Activated CD4-positive, alpha-beta memory T cell treated with anti-CD3 and anti-CD28 coated beads for 36 hours (primary cell): ENCODE results near the gene CDCP1. TPM values are rescaled to one million over a fixed set of nuclear protein-coding genes. Genes with fewer than 3 reads are reported as not detected.
A peak's percentile ranks its signal among the peaks of the same experiment; 100 is the strongest.
"Not testable (repeated sequence)": the region's sequence is repeated elsewhere in the genome, so short reads cannot be mapped to it uniquely, and the experiment has no call there.

ENCODE experiments used
- CTCF ChIA-PET: fragments of 350-600 bp; sonication (Branson Sonifier 250); formaldehyde crosslinking; loops from one replicate; lab custom pipeline; 2021; ENCODE audit warnings: antibody characterized with exemption, inconsistent platforms; lab: Charles Lee
- POLR2A ChIA-PET: fragments of 350-600 bp; sonication (Branson Sonifier 250); formaldehyde crosslinking; loops from one replicate; lab custom pipeline; 2021; ENCODE audit warnings: antibody characterized with exemption; lab: Charles Lee
- DNase-seq: peaks from one replicate; pipeline ENCODE4 v3.0.0-alpha.2; 2020
- H3K27ac Mint-ChIP-seq: one replicate; pipeline ENCODE4 v1.8.0; 2021; ENCODE audit warnings: mixed read lengths
- H3K27me3 Mint-ChIP-seq: one replicate; pipeline ENCODE4 v1.8.0; 2021; ENCODE audit warnings: mixed read lengths
- H3K36me3 Mint-ChIP-seq: one replicate; pipeline ENCODE4 v1.8.0; 2021; ENCODE audit warnings: mixed read lengths
- H3K4me1 Mint-ChIP-seq: one replicate; pipeline ENCODE4 v1.8.0; 2021; ENCODE audit warnings: low read depth, mixed read lengths
- H3K4me3 Mint-ChIP-seq: one replicate; pipeline ENCODE4 v1.8.0; 2021; ENCODE audit warnings: mild to moderate bottlenecking, mixed read lengths
- H3K9me3 Mint-ChIP-seq: one replicate; pipeline ENCODE4 v1.8.0; 2021; ENCODE audit warnings: mixed read lengths
- intact Hi-C: fragments of 100-400 bp; cut with micrococcal nuclease; formaldehyde crosslinking; loops from one replicate; pipeline ENCODE4 v1.15.1; 2023
- total RNA-seq, 2 experiments: library from RNA; stranded (reverse); gene quantifications; one replicate each; pipeline ENCODE4 v1.2.3, GENCODE V29; 2021

The CDCP1 gene
- total RNA-seq, 2 experiments from 2014 or later: 0.48 to 0.53 TPM

DNA sequence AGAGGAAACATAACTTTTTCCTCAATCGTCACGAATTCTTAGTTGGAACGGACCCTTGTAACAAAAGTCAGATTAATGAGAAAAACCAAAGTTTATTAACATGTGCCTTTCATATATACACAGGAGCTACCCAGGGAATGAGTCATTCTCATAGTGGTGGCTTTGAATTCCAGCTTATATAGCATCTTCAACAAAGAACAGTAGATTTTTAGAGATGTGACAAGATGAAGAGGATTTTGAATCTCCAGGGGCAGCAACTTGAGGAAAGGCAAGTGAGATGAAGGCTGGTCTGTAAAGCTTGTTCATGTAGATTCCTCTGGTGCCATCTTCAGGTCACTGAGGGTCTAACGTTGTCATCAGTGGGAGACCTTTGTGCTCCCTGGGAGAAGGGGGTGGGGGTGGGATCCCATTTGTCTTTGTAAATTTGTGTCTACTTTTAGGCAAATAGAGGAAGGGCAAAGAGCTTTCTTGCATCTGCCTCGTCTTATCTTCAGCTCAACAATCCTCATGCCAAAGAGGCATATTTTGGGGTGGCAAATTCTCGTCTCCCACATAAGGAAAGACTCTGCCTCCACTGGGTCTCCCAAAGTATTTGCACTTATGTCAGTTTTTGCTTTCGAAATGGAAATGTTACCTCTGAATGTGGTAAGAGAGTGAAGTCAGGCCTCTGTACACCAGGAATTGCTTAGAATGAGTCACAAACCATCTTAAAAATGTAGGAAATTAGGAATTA lies 90.6 kb downstream of the CDCP1 start:
- Mint-ChIP-seq H3K36me3 (no peaks in the 10 kb centered on the region), H3K4me3 (no peak overlapping the region), H3K9me3 (no peaks in the 10 kb centered on the region), H3K4me1 (peaks cover 18% of the 10 kb centered on the region), H3K27me3 (peaks cover 4% of the 10 kb centered on the region), H3K27ac (no peak overlapping the region)
- DNase-seq: no peak
- CTCF ChIA-PET: interaction anchor here (0.8 to 4.3 kb wide), 7 partner anchors 13 to 155 kb away, joined by 3 to 25 read pairs (median 7); no protein-coding TSS in a partner anchor
- intact Hi-C loops: loop anchor here (5.0 kb wide), 1 partner anchor 112 kb away; no protein-coding TSS in a partner anchor
- POLR2A ChIA-PET: no interaction called here

GRCh38 chr3:45055032-45055410 lies 91.2 kb downstream of the CDCP1 start:
- no peak overlapping the region for H3K4me3 Mint-ChIP-seq
- no peaks in the 10 kb centered on the region for H3K9me3 Mint-ChIP-seq
- no peaks in the 10 kb centered on the region for H3K36me3 Mint-ChIP-seq
- H3K4me1 Mint-ChIP-seq: peaks cover 18% of the 10 kb centered on the region
- no peak overlapping the region for H3K27ac Mint-ChIP-seq
- ChIA-PET CTCF (interaction anchor here (0.8 to 4.3 kb wide), 6 partner anchors 13 to 156 kb away, joined by 3 to 25 read pairs (median 12); no protein-coding TSS in a partner anchor), POLR2A (no interaction called here)
- H3K27me3 Mint-ChIP-seq: peaks cover 4% of the 10 kb centered on the region
- intact Hi-C loops: loop anchor here (5.0 kb wide), 1 partner anchor 112 kb away; no protein-coding TSS in a partner anchor
- DNase-seq: no peak

GRCh38 chr3:45054196-45054857 lies 91.9 kb downstream of the CDCP1 start:
- no peaks in the 10 kb centered on the region for H3K9me3 Mint-ChIP-seq
- CTCF ChIA-PET: interaction anchor here (3.4 to 4.3 kb wide), 3 partner anchors 12 to 157 kb away, joined by 18 to 25 read pairs (median 22); no protein-coding TSS in a partner anchor
- intact Hi-C loops: no loop called here

GRCh38 chr3:45053805-45054195 lies 92.4 kb downstream of the CDCP1 start:
- H3K4me3 Mint-ChIP-seq, POLR2A ChIA-PET, H3K36me3 Mint-ChIP-seq, H3K27ac Mint-ChIP-seq, intact Hi-C loops, H3K9me3 Mint-ChIP-seq, H3K27me3 Mint-ChIP-seq: not testable (repeated sequence)
- DNase-seq: peak; percentile 16
- CTCF ChIA-PET: interaction anchor here (3.4 to 4.3 kb wide), 3 partner anchors 11 to 157 kb away, joined by 18 to 25 read pairs (median 22); no protein-coding TSS in a partner anchor
- H3K4me1 Mint-ChIP-seq: peaks cover 18% of the 10 kb centered on the region

More at GRCh38 chr3:45054196-45054857, 91.9 kb downstream of the CDCP1 start:
- Mint-ChIP-seq H3K27ac (no peak overlapping the region), H3K4me3 (no peak overlapping the region), H3K4me1 (peaks cover 18% of the 10 kb centered on the region), H3K36me3 (no peaks in the 10 kb centered on the region), H3K27me3 (peaks cover 8% of the 10 kb centered on the region)
- no peak for DNase-seq
- POLR2A ChIA-PET: no interaction called here

GRCh38 chr3:45051685-45052084 lies 94.5 kb downstream of the CDCP1 start:
- no peaks in the 10 kb centered on the region for H3K36me3 Mint-ChIP-seq
- intact Hi-C loops: no loop called here
- H3K27ac Mint-ChIP-seq: no peak overlapping the region
- ChIA-PET POLR2A (no interaction called here), CTCF (interaction anchor here (1.9 to 2.1 kb wide), 2 partner anchors 10 to 11 kb away, joined by 5 to 6 read pairs; no protein-coding TSS in a partner anchor)
- no peak overlapping the region for H3K4me3 Mint-ChIP-seq
- H3K27me3 Mint-ChIP-seq: peaks cover 11% of the 10 kb centered on the region
- H3K4me1 Mint-ChIP-seq: peaks cover 11% of the 10 kb centered on the region
- DNase-seq: no peak
- H3K9me3 Mint-ChIP-seq: no peaks in the 10 kb centered on the region

- CTCF ChIA-PET: interaction anchor here (1.2 to 17.0 kb wide), 4 partner anchors 8 to 157 kb away, joined by 3 to 530 read pairs (median 6); no protein-coding TSS in a partner anchor
- Mint-ChIP-seq H3K4me1 (peaks cover 11% of the 10 kb centered on the region), H3K4me3 (no peak overlapping the region), H3K9me3 (no peaks in the 10 kb centered on the region), H3K36me3 (no peaks in the 10 kb centered on the region), H3K27ac (no peak overlapping the region), H3K27me3 (peaks cover 13% of the 10 kb centered on the region)
- intact Hi-C loops: no loop called here
- POLR2A ChIA-PET: no interaction called here
- no peak for DNase-seq
Observed at GRCh38 chr3:45049807-45050206, 96.4 kb downstream of the CDCP1 start.

- intact Hi-C loops: no loop called here
- ChIA-PET CTCF (interaction anchor here (1.5 to 17.0 kb wide), 2 partner anchors 8 to 159 kb away, joined by 7 to 530 read pairs; no protein-coding TSS in a partner anchor), POLR2A (no interaction called here)
- no peak for DNase-seq
- Mint-ChIP-seq H3K36me3 (no peaks in the 10 kb centered on the region), H3K4me3 (no peak overlapping the region), H3K9me3 (no peaks in the 10 kb centered on the region), H3K4me1 (no peaks in the 10 kb centered on the region), H3K27me3 (peaks cover 13% of the 10 kb centered on the region), H3K27ac (no peak overlapping the region)
Observed at GRCh38 chr3:45048244-45048643, 97.9 kb downstream of the CDCP1 start.

DNA sequence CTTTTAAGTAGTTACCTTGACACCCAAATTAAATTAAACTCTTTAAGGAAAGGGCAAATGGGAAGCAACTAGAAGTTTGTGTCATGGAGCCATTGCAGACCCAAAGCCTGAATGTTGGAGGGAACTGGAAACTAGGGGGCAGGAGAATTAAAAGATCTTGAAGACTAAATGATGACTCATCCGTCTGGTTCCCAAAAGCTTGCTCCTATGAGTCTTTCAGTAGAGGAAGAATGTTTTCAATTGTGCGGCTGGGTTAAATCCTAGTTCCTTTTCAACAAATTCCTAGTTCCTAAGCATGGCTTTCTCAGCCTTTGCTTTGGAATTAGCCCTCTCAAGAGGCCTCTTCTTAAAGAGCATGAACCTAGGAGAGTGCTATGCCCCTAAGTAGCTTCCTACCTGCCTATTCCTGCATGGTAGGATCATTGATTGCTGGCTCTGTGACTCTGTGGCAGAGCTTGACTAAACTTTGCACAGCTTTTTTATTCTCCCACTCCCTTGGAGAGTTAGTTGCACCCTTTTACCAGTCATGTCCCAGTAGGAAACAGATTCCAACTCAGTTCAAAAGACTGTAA lies 102.4 kb downstream of the CDCP1 start:
- POLR2A ChIA-PET: no interaction called here
- CTCF ChIA-PET: interaction anchor here (3.0 to 17.0 kb wide), 3 partner anchors 12 to 503 kb away, joined by 17 to 530 read pairs (median 22); no protein-coding TSS in a partner anchor
- intact Hi-C loops: no loop called here

GRCh38 chr3:45042162-45042561 lies 104.0 kb downstream of the CDCP1 start:
- Mint-ChIP-seq H3K4me1 (peaks cover 16% of the 10 kb centered on the region), H3K4me3 (no peak overlapping the region), H3K9me3 (no peaks in the 10 kb centered on the region), H3K27me3 (peaks cover 6% of the 10 kb centered on the region), H3K27ac (no peak overlapping the region), H3K36me3 (no peaks in the 10 kb centered on the region)
- intact Hi-C loops: no loop called here
- CTCF ChIA-PET: interaction anchor here (0.6 to 17.0 kb wide), 19 partner anchors 8 to 619 kb away, joined by 3 to 530 read pairs (median 5); no protein-coding TSS in a partner anchor
- POLR2A ChIA-PET: no interaction called here
- DNase-seq: no peak

More for the DNA sequence above, 102.4 kb downstream of the CDCP1 start:
- H3K4me3 Mint-ChIP-seq: no peak overlapping the region
- peaks cover 10% of the 10 kb centered on the region for H3K27me3 Mint-ChIP-seq
- H3K27ac Mint-ChIP-seq: no peak overlapping the region
- H3K9me3 Mint-ChIP-seq: no peaks in the 10 kb centered on the region
- no peak for DNase-seq
- H3K36me3 Mint-ChIP-seq: no peaks in the 10 kb centered on the region
- peaks cover 16% of the 10 kb centered on the region for H3K4me1 Mint-ChIP-seq

- no peaks in the 10 kb centered on the region for H3K9me3 Mint-ChIP-seq
- H3K36me3 Mint-ChIP-seq: no peaks in the 10 kb centered on the region
- H3K27me3 Mint-ChIP-seq: peaks cover 10% of the 10 kb centered on the region
- H3K4me1 Mint-ChIP-seq: peaks cover 16% of the 10 kb centered on the region
- ChIA-PET POLR2A (no interaction called here), CTCF (interaction anchor here (0.6 to 17.0 kb wide), 31 partner anchors 9 to 620 kb away, joined by 3 to 530 read pairs (median 6); no protein-coding TSS in a partner anchor)
- intact Hi-C loops: loop anchor here (2.0 kb wide), 3 partner anchors 63 to 467 kb away; no protein-coding TSS in a partner anchor
- H3K4me3 Mint-ChIP-seq: no peak overlapping the region
- DNase-seq: no peak
- H3K27ac Mint-ChIP-seq: no peak overlapping the region
Observed at GRCh38 chr3:45041666-45042065, 104.5 kb downstream of the CDCP1 start.

DNA sequence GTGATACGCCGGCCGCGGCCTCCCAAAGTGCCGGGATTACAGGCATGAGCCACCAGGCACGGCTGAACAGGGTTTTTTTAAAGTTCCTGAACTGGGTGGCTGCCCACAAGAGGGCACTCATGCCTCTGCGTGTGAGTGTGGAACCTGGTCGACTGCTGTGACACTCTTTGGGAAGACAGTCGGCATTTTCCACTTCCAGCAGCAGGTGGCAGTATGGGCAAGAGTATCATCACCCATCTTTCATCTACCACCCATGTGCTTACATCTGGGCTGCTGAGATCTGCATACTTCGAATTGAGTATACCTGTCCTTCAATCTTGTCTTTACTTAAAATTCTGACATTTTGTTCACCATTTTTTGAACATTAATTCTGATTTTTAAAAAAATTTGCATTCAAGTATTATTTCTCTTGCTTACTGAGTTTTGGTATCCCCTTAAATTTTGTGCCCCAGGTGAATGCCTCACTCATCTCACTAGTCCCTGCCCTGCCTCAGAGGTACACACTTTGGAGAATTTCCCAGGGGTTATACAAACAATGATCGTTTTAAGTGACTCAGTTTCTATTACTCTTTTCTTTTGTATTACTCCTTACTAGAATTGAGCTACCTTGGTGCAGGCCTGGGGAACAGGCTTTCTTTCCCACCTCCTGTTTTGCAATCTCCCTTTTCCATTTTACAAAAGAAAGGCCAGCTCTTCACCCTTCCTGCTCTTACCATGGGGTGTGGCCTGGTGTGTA lies 108.3 kb downstream of the CDCP1 start:
- no peak overlapping the region for H3K27ac Mint-ChIP-seq
- no peaks in the 10 kb centered on the region for H3K36me3 Mint-ChIP-seq
- H3K4me3 Mint-ChIP-seq: no peak overlapping the region
- no peaks in the 10 kb centered on the region for H3K9me3 Mint-ChIP-seq
- POLR2A ChIA-PET: interaction anchor here (0.6 kb wide), 1 partner anchor 188 kb away, joined by 3 read pairs; the partner anchor contains the start of gene TMEM158
- intact Hi-C loops: loop anchor here (1.0 to 10.0 kb wide), 5 partner anchors 129 to 619 kb away; partner anchors contain the start of gene TMEM158
- DNase-seq: peak; percentile 95
- CTCF ChIA-PET: interaction anchor here (0.6 to 17.0 kb wide), 25 partner anchors 9 to 656 kb away, joined by 3 to 530 read pairs (median 4); no protein-coding TSS in a partner anchor
- peaks cover 34% of the 10 kb centered on the region for H3K4me1 Mint-ChIP-seq
- H3K27me3 Mint-ChIP-seq: peaks cover 28% of the 10 kb centered on the region
